GM23248 (cell line): ENCODE measurements around the gene LAMB2.

Experiments
- EZH2 ChIP-seq: fragments of 200-600 bp; sonication (generic); IDR thresholded peaks from 2 replicates; pipeline ENCODE4 v1.6.1; 2018; ENCODE audit warnings: antibody characterized with exemption, mild to moderate bottlenecking; ENCODE audit not compliant: insufficient read depth, poor library complexity, severe bottlenecking
- EZH2phosphoT487 ChIP-seq: fragments of 200-600 bp; sonication (generic); IDR thresholded peaks from 2 replicates; pipeline ENCODE4 v1.6.1; 2018; ENCODE audit warnings: antibody characterized with exemption, moderate library complexity, mild to moderate bottlenecking, low read depth; ENCODE audit not compliant: insufficient read depth

DNA sequence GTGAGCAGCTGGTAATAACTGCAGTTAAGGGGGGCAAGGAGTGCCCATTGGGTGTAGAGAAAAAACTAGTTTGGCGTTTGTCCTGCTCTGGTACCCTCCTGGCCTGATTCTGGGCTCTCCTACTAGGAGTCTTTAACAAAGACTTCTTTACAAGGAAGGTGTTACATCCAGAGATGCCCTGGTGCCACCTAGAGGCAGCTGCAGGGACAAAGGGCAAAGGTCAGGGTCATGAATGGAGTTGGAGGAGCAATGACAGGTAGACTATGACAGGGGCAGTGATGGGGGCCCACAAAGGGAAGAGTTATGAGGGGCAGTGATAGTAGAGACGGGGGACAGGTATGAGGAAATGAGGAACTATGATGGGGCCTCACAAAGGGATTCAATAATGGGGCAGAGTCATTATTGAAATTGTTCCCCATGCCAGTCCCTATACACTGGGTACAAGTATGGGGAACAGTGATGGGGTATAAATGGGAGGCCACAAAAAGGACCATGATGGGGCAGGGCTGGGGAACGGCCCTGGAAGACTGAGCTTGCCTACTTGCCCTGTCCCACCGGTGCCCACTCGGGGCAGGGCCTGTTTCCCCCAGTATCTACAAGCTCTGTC, 25.4 kb upstream of the LAMB2 start:
- TF ChIP-seq EZH2phosphoT487 (no peak), EZH2 (no peak)
